SH-SY5Y (cell line): ENCODE data around the gene AHNAK.

ENCODE experiments used
- GATA2 ChIP-seq: IDR thresholded peaks from 2 replicates; pipeline ENCODE4 v1.6.1; 2011; ENCODE audit warnings: mild to moderate bottlenecking, low read depth, low read length
- GATA3 ChIP-seq: IDR thresholded peaks from 2 replicates; pipeline ENCODE4 v1.6.1; 2011; ENCODE audit warnings: low read depth, mild to moderate bottlenecking, low read length, moderate library complexity

- no peak for TF ChIP-seq GATA3
- TF ChIP-seq GATA2: no peak
These were observed 155.9 kb downstream of the AHNAK start for GRCh38 chr11:62390722-62391121.
